Ovary (tissue), 9 donors: ENCODE results near the gene CNTFR. TPM values are rescaled to one million over a fixed set of nuclear protein-coding genes. Genes with fewer than 3 reads are reported as not detected.

ENCODE experiments used
- DNase-seq, 5 donors: peaks; one replicate each; pipeline ENCODE4 v3.0.0-alpha.2; 2019 to 2020
- H3K27ac ChIP-seq, 2 donors: fragments of 200-600 bp; one replicate each; pipeline versions ENCODE4 v1.5.1 to v1.8.0; 2019 to 2022
- H3K27me3 ChIP-seq: fragments of 200-600 bp; one replicate; pipeline ENCODE4 v1.8.0; 2022
- H3K36me3 ChIP-seq: fragments of 200-600 bp; sonication (generic); one replicate; pipeline ENCODE4 v1.5.1; 2019
- H3K4me1 ChIP-seq: one replicate; pipeline ENCODE4 v1.8.1; 2013; ENCODE audit warnings: mild to moderate bottlenecking, moderate library complexity; ENCODE audit not compliant: insufficient read depth
- H3K4me3 ChIP-seq: fragments of 200-600 bp; sonication (generic); one replicate; pipeline ENCODE4 v1.5.1; 2017
- H3K9me3 ChIP-seq, 2 donors: fragments of 200-600 bp in 1 of 2; sonication (generic) in 1 of 2; one replicate each; pipeline versions ENCODE4 v1.5.1 to v1.8.1; 2013 to 2019; ENCODE audit warnings: mild to moderate bottlenecking in 1 of 2, moderate library complexity in 1 of 2
- EP300 ChIP-seq: sonication (generic); formaldehyde crosslinking; IDR thresholded peaks from one replicate; pipeline ENCODE4 v1.6.1; 2017; ENCODE audit warnings: antibody characterized with exemption
- POLR2A ChIP-seq: fragments of 450-650 bp; IDR thresholded peaks from one replicate; pipeline ENCODE4 v1.6.1; 2017; ENCODE audit warnings: antibody characterized with exemption, mild to moderate bottlenecking, moderate library complexity
- WGBS, 3 donors: extraction: QIAGEN DNeasy Blood & Tissue Kit in 1 of 3; methylation state at CpG; one replicate each; pipeline versions ENCODE4 v1.1.5 to v1.1.7; 2013 to 2017; 5-methylcytosine and 5-hydroxymethylcytosine counted together
- intact Hi-C, 4 donors: fragments of 100-400 bp; cut with DNase I; formaldehyde crosslinking; loops; one replicate each; pipeline versions ENCODE4 v1.11.0 to v1.15.1; 2022 to 2023
- polyA plus RNA-seq, 2 donors: library from polyadenylated mRNA; stranded (reverse); fragments of 200-250 nt in 1 of 2; fragments of 350-450 nt in 1 of 2; fragmentation: Illumina TruSeq in 1 of 2; extraction: RNeasy Lipid Tissue Mini Kit (QIAGEN cat#74804) in 1 of 2; gene quantifications; one replicate each; pipeline ENCODE4 v1.2.3, GENCODE V29; 2013 to 2014
- total RNA-seq, 7 donors: library from RNA; depleted of rRNA in 2 of 7; stranded (reverse); fragments of >200 nt in 2 of 7; fragmentation: NEBNext Ultra II Directional in 3 of 7; extraction: Animal tissue kit (Norgen Biotek cat#: 25700) in 3 of 7; gene quantifications; one replicate each; pipeline versions ENCODE4 v1.1.0 to v1.2.4, GENCODE V29; 2016 to 2023
- TF ChIP-seq, protein P1 (sequence below), 3 donors: fragments of 450-650 bp in 2 of 3; fragments of 200-600 bp in 1 of 3; IDR thresholded peaks; one replicate each; pipeline versions ENCODE4 v1.5.1 to v1.8.0; 2016 to 2022; ENCODE audit warnings: antibody characterized with exemption in 3 of 3, mild to moderate bottlenecking in 1 of 3
- donor health status: DM: no; HTN: no; CAD: no; lungs with moderate emphysema.
- donor health status: DM: no; HTN: no; CAD: no.
- donor health status: Bipolar disorder and iron deficiency.
- donor health status: DM: yes; HTN: yes; CAD: no.
- donor health status: DM: no; HTN: no; CAD: no.
- donor health status: DM: yes; HTN: yes; CAD: no.

CNTFR gene
- total and polyA plus RNA-seq, 9 donors, result 1.2 to 4.7 (median 2.6) TPM

DNA sequence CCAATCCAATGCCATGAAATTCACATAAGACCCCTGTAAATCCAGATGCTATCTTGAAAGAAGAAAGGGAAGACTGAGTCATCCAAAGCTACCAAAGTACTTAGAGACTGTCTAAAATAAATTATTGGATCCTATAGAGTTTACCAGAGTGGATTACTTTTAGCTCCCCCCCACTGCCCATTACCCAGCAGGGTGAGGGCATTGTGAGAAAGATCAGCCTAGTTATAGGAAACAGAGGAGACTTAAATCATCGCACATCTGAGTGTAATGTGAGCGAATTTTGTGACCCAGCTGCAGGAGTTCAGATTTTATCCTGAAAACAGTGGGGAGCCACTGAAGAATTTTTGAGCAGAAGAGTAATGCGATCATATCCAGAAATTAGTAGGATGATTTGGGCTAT lies 65.2 kb downstream of the CNTFR start:
- Histone ChIP-seq H3K4me3 (no peak overlapping the region), H3K4me1 (peaks cover 5% of the 10 kb centered on the region), H3K27ac (no peak overlapping the region), H3K36me3 (no peaks in the 10 kb centered on the region), H3K27me3 (no peaks in the 10 kb centered on the region), H3K9me3 (no peaks in the 10 kb centered on the region)
- TF ChIP-seq, protein P1, sequence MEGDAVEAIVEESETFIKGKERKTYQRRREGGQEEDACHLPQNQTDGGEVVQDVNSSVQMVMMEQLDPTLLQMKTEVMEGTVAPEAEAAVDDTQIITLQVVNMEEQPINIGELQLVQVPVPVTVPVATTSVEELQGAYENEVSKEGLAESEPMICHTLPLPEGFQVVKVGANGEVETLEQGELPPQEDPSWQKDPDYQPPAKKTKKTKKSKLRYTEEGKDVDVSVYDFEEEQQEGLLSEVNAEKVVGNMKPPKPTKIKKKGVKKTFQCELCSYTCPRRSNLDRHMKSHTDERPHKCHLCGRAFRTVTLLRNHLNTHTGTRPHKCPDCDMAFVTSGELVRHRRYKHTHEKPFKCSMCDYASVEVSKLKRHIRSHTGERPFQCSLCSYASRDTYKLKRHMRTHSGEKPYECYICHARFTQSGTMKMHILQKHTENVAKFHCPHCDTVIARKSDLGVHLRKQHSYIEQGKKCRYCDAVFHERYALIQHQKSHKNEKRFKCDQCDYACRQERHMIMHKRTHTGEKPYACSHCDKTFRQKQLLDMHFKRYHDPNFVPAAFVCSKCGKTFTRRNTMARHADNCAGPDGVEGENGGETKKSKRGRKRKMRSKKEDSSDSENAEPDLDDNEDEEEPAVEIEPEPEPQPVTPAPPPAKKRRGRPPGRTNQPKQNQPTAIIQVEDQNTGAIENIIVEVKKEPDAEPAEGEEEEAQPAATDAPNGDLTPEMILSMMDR (IDR thresholded peaks at IDR 0.05), result no peak
- no peak for TF ChIP-seq POLR2A
- no peak for TF ChIP-seq EP300
- intact Hi-C loops, result no loop called here
- 77 to 84% (median 82%) methylated on average over 3 of the region's 3 CpGs for WGBS, 3 donors
- DNase-seq, result no peak

DNA sequence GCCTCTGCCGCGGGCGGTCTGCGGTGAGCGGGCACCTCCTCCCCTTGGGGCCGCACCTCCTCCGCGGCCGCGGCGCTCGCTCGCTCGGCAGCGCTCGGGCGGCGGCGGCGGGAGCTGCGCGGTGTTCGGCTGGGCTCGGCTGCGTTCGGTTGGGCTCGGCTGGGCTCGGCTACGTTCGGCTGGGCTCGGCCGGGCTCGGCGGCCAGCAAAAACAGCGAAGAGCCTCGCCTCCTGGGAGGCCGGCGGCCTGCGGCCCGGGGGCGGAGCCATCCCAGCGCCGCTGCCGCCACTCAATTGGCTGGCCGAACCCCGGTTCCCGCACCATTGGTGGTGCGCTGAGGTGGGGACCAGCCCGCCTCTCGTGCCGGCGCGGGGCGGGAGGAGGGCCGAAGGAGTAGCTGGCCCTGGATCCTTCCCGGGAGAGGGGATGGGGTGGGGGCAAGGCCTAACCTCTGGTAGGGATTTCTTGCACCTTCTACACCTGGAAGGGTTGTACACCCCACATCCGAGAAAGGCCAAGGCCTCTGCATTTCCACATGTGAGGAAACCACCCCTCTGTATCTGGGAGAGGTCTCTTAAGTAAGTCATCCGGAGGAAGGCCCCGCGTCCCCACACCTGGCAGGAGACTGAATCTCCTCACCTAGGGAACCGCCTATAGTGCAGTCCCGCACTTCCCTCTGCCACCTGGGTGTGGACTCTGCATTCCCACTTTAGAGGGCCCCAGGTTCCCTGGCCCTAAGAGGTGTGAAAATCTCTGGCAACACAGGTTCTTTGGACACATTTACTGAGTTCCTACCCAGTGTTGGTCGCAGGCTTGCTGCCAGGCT lies 66.3 kb downstream of the CNTFR start, which contains the start of gene ENHO:
Gene ENHO, minus strand, starts transcription at position 20 of the 827 bp plus-strand sequence. CDS start 1,295 bp downstream, outside the sequence.
- Histone ChIP-seq H3K36me3 (no peaks in the 10 kb centered on the region), H3K4me1 (peaks cover 5% of the 10 kb centered on the region), H3K27ac (no peak within 1 kb of the TSS), H3K4me3 (peak within 1 kb of the TSS; percentile 28), H3K9me3 (no peaks in the 10 kb centered on the region), H3K27me3 (no peaks in the 10 kb centered on the region)
- WGBS, 3 donors, result 4 to 10% (median 7%) methylated on average over 21 to 63 of the region's 63 CpGs
- TF ChIP-seq POLR2A, result no peak
- TF ChIP-seq, protein P1 (IDR thresholded peaks at IDR 0.05), result no peak
- TF ChIP-seq EP300, result no peak
- intact Hi-C loops, result no loop called here
- DNase-seq, result peak; percentile 81 to 96 (median 88)

DNA sequence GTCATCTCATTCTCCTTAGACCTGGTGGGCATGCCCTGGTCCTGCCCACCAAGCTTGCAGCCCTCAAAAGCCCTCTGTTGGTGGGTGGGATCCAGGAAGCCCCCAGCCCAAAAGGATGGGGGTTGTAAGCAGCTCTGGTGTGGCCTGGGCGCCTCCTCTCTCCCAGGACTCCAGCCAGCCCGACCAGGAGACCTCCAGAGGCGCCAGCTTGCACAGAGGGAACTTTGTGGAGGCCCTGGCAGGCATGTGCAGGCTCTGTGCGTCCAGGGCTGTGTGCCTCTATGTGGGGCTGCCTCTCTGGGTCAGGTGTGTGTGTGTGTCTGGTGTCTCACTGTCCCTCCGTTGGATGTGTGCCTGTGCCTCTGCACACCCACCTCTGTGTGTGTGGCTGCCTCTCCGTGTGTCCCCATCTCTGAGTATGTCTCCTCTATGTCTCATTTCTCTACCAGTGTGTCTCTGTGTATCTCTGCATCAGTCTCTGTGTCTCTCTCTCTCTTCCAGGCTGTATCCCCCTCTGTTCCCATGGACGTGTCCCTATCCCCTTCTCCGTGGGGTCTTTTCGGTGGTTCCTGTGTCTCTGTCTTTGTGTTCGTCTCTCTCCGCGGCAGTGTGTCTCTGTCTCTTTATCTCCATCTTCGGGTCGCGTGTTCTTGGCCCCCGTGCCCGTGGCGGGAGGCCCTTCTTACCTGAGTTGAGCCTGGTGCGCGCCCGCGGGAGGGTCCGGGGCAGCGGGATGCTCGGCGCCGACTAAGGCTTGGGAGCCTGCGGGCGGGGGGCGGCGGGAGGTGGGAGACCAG lies 67.2 kb downstream of the CNTFR start:
- H3K27ac ChIP-seq, result no peak overlapping the region

More for the DNA sequence above, 67.2 kb downstream of the CNTFR start:
- no peaks in the 10 kb centered on the region for H3K36me3 ChIP-seq
- peak in 2 of 5 donors; percentile 34 to 38 for DNase-seq
- WGBS, 3 donors, result 16 to 20% (median 19%) methylated on average over 25 to 31 of the region's 31 CpGs
- H3K4me3 ChIP-seq, result peak overlapping the region; percentile 28
- intact Hi-C loops, result no loop called here
- TF ChIP-seq POLR2A (no peak), EP300 (no peak)
- TF ChIP-seq, protein P1 (IDR thresholded peaks at IDR 0.05), result no peak
- peaks cover 5% of the 10 kb centered on the region for H3K4me1 ChIP-seq
- no peaks in the 10 kb centered on the region for H3K27me3 ChIP-seq
- no peaks in the 10 kb centered on the region for H3K9me3 ChIP-seq
